Measurements from ENCODE around the gene B3GALT6.

Gene B3GALT6

DNA sequence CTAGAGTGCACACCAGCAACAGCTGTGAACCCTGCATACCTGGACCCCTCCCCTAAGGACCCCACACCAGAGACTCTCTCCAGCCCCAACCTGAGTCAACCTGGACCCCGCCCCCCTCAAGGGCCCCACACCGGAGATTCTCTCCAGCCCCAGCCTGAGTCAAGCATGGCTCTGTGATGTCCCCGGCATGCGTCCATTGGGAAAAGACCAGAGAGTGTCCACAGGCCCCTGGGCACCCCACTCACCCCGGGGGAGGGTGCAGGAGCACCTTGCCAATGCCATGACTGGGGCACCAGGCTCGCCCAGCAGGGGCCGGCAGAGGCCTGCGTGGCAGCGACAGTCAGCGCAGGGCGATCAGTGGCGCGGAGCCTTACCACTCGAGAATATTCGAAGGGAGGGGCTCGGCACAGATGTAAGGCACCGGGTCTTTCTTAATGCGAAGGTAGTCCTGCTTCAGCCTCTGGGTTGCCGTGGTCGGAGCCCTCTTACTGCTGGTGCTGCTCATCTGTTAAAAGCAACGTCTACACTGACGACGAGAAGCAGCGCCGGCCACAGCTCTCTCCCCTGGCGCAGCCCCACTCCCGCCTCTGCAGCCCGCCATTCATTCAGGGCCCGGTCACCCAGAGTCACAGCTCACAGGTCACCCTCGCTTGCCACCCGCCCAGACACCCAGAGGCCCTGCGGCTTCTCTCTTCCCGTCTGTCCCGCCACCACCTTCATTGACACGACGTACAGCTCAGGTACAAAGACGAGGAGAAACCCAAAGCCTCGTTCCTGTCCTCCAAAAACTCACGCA, 35.6 kb downstream of the B3GALT6 start:
- no peak for DNase-seq

DNA sequence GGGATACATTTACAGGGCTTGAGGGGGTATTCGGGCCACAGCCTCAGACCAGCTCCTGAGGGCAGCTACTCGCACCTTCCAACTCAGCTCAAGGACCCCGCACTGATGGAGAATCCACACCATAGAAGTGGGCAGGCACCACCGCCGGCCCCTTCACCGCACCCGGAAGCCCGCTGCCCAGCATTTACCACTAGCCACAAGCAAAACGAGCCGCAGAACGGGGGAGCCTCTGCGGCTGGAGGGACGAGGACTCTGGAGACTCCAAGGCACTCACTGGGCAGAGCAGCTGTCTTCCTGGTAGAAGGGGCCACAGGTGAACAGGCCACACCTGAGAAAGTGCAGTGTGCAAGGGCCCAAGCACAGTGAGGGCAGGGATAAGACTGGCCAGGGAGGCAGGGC, 36.2 kb downstream of the B3GALT6 start:
- no peak for DNase-seq

DNA sequence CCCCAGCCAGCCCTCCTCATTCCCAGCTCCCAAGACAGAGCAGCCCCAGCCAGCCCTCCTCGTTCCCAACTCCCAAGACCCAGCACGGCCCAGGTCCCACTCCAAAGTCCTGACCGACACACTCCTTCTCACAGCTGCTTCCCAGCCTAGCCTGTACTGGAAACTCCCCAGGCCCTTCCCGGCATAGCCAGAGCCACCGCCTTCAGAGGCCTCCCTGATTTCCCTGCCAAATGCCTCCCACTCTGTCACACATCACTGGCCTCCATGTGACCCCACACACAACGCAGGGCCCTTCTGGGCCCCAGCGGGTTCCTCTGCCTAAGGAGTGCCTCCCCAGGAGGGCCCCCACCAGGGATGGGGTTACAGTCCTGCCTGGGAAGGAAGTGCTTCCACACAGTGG, 38.8 kb downstream of the B3GALT6 start:
- no peak for DNase-seq

DNA sequence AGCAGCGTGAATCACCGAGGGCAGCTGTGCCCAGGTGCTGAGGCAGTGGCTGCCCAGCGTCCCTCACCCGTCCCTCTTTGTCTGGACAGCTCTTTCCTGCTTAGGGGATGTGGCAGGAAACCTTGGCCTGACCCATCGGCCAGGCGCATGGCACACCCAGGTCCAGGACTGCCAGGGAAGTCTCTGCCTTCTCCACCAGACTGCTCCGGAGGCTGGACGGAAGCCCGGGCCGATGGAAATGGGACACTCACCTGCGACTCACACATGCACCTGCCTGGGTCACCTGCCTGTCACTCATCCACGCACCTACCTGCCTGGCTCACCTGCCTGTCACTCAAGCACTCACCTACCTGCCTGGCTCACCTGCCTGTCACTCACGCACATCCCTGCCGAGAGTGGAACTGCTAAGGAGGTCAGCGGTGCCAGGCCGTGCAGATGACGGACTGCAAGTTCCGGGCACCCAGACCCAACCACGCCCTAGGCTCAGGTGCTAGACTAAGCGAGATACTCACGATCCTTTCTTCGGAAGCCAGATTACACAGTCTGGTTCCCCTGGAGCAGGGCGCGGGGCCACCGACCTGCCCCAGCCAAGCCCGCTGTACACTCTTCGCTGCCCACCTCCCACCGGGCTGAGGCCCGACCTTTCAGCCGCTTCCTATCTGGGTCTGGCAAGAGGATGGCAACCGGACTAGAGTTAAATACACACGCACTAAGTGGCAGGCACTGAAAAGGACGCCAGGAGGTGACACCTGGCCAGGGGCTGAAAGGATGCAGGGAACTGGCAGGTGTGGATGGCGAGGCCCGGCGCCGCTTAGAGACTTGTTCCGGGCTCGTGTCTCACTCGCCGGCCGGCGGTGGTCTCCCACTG, 40.5 kb downstream of the B3GALT6 start:
- DNase-seq, result no peak

DNA sequence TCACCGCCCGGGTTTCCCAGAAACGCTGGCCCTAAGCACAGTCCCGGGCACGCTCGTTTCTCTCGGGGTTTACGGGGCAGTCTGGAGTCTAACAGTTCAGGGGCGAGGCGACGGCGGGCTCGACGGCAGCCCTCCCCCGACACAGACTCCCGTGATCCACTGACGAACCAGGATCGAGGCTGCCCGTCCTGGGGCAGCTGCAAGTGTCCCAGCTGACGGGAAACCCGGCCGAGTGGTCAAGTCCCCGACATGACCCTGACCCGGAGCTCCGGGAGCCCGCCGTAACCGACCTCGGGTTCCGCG, 41.1 kb downstream of the B3GALT6 start:
- DNase-seq, result no peak

DNA sequence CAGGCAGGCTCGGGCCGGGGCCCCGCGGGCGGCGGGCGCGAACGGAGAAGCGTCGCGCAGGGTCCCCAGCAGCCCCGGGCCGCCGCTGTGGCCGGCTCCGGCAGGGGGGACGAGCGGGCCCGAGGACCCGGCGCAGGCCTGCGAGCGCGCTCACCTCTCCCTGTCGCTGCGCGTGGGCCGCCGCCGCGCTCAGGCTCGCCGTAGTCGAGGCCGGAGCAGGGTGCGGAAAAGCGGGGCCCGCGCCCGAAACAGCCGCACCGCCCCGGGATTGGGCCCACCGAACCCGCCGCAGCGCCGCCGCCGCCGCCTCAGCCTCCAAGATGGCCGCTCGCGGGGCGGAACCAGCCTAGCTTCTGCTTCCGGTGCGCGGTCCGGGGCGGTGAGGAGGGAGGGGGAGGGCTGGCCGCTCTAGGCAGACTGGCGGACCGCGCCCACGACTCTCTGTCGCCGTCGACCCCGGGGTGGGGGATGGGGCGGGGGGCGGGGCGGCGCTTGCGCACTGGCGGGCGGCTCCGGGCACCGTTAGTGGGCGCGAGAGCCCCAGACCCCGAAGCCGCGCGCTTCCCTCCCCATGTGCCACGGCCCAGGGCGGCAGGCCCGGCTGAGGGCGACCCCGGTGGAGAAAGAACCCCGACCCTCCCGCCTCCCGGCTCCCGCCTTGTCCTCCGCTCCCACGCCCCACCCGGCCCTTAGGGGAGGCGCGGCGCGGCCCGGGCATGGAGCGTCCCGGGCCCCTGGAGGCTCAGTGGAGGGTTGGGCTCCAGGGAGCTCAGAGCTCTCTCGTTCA, 41.7 kb downstream of the B3GALT6 start, which contains the start of gene UBE2J2:
UBE2J2 (minus strand) TSS at position 343 of the 787 bp plus-strand sequence. CDS start 5,862 bp downstream, outside the sequence.
- peak; percentile 91 to 92 for DNase-seq

DNA sequence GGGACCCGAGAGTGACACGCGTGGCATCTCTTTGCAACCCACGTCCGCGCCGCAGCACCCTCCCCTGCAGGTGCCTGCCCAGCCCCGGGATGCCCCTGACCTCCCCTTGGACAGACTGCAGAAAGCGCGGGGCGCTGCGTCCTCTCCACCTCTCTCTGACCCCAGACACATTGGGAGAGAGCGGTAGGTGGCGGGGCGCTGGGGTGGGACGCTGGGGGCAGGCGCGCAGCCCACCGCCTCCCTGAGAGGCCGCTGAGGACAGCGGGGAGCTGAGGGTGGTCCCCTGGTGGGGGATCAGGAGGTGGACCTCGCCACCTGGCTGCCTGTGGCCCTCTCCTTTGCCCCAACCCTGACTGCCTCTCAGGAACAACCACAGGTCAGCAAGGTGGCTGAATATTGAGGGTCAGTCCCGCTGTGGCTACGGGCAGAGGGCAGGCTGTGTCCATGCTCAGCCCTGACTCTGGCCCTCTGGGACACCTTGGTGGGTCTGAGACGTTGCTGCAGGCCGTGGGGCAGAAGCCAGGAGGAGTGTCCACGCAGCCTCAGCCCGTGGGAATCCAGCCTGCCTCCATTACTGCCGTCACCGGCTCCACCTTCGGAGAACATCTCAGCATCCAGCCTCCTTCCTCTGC, 42.4 kb downstream of the B3GALT6 start:
- DNase-seq, result no peak

DNA sequence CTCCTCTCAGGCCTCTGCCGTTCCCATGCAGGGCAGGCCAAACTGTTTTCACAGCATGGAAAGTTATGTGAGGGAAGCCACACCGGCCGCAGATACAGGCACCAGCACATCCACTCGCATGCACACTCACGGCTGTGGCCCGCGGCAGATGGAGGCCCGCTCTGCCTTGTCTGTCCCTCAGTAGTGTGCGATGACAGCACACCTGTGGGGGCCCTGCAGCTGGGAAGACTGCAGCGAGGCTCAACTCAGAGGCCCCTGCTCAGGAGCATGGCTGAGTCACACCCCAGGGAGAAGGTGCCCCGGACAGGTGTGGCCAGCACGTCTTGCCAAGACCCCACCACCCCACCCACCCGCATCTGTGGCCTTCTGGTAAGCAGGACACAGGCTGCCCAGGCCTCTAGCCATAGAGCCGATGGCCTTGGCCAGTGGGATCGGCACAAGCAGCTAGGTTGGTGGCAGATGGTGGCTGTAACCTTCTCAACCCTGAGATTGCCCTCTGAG, 42.9 kb downstream of the B3GALT6 start:
- DNase-seq, result no peak

DNA sequence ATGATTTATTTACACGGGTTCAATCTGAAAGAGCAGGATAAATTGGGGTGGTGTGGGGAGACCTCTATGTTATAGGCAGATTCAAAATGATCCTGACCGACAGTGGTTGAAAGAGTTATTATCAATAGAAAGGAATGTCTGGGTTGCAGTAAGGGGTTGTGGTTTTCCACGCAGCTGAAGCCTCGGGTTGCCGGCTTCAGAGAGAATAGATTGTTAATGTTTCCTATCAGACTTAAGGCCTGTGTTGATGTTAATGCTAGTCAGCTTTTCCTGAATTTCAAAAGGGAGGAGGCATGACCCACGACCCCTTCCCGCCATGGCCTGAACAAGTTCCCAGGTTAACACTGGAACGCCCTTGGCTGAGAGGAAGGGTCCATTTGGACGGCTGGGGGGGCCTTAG, 43.8 kb downstream of the B3GALT6 start:
- no peak for DNase-seq

DNA sequence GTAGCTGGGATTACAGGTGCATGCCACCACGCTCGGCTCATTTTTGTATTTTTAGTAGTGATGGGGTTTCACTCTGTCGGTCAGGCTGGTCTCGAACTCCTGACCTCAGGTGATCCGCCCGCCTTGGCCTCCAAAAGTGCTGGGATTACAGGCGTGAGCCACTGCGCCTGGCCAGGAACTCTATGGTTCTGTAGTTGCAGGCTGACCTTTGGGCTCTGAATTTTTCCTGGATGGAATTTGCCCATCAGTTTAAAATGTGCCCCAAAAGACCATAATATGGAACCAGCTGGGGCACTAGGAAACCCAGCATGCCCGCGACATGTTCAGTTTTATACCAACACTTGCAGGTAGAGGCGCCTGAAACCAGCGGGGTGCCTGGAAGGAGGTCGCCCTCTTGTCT, 46.6 kb downstream of the B3GALT6 start:
- DNase-seq, result no peak

DNA sequence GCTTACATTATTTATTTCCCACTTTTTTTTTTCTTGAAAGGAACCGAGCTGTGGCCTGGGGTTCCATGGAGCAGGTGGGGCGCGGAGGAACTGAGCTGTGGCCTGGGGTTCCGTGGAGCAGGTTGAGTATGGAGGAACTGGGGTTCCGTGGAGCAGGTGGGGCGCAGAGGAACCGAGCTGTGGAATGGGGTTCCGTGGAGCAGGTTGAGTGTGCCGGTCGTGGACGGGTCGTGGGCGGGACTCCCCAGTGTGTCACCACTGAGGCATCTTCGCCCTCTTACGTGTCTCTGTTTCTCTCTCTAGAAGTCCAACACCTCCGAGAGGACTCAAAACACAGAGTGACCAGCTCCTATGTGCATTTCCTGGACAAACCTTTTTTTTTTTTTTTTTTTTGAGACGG, 47.0 kb downstream of the B3GALT6 start:
- DNase-seq, result no peak

DNA sequence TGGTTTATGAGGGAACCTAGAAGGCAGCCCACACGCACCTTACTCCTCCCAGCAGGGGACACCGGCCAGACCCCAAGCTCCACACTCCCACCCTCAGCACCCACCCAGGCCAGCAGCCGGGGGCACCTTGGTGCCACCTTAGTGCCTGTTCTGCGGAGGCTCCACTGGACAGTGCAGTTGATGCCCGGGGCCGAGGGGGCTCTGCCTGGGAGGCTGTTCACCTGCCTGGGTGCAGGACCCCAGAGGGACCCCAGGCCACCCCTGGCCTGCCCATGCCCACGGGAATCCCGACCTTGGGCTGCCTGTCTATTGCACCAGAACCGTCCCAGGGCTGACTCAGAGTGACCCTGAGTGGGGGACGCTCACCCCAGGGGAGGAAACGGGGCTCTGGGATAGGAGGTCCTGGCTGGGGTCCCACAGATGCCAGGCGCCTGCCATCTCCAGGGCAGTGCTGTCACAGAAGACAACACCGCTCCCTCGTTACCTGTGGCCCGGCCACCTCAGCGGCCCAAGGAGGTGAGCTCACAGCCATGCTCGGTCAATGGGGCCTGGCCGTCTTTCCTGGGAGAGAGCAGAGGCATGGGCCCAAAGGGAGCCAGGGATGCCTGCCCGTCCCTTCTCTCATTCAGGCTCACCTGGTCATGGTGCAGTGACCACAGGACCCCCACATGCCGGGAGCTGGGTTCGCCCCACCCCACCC, 48.9 kb downstream of the B3GALT6 start:
- DNase-seq, result no peak

DNA sequence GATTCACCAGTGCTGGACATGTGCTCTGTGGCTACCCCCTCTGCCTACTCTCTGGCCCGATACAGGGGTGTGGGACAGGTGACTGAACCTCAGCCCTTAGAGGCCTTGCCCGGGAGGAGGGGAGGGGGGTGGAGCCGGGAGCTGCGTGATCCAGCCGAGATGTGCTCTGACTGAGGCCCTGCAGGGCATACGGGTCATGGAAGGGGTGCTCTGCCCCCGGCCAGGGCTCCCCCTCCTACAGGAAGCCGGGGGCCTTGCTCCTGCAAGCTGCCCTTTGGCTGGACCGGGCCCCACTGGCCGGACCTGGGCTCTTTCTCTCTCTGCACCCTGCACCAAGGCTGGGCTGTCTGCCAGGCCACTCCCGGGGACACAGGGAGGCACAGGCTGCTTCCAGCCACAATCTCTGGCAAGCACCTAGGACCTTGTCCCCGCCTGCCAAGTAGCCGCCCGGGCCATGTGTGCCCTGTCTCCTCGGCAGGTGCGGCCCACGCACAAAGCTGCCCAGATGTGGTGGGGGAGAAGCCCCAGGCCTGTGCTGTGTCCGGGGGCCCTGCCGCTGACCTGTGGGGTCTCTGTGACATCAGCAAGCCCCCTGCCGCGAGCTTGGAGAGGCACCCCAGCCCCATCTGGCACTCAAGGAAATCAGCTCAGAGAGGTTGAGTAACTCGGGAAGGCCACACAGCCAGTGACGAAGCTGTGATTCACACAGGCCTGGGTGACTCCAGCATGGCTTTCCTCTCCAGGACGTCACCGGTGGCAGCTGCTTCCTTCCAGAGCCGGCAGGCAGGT, 49.7 kb downstream of the B3GALT6 start:
- DNase-seq, result no peak

DNA sequence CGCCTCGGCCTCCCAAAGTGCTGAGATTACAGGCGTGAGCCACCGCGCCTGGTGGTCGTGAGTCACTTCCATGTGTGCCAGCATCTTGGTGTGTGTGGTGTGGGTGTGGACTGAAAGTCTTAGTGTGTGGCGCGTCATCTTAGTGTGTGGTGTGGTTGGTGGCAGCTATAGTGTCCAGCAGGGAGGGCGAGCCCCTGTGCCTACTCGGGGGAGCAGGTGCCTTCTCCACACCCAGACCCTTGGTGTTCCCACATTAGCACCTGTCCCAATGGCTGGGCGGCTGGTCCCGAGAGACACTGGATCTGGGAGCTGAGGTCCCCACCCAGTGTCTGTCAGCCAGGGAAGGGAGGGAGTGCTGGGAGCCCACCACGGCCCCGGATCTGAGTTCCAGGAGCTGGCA, 51.0 kb downstream of the B3GALT6 start:
- DNase-seq, result no peak

DNA sequence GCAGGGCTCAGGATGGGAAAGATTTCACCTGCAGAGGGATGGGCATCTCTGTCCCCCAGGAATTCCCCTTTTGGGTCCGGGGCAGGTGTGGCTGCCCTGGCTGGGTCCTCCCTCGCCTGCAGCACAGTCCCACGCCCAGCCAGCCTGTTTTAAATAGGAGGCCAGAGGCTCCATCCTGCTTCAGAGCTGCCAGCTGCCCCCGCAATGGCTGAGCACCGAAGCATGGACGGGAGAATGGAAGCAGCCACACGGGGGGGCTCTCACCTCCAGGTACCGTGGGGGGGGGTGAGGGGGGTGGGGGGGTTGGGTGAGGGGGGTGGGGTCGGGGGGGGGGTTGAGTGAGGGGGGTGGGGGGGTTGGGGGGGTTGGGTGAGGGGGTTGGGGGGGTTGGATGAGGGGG, 51.8 kb downstream of the B3GALT6 start:
- DNase-seq, result no peak
